Aorta (tissue), 5 donors: ENCODE measurements around the gene CARMIL3. TPM values are rescaled to one million over a fixed set of nuclear protein-coding genes. Genes with fewer than 3 reads are reported as not detected.
A peak's percentile ranks its signal among the peaks of the same experiment; 100 is the strongest.

Source experiments
- ATAC-seq: fragments of 200-7000 bp; cut with Tn5 transposase; one replicate; pipeline ENCODE4 v1.9.1; 2022; ENCODE audit warnings: moderate library complexity; ENCODE audit not compliant: low FRiP score
- DNase-seq, 2 donors: peaks; one replicate each; pipeline ENCODE4 v3.0.0-alpha.2; 2020
- H3K27ac ChIP-seq, 2 donors: one replicate each; pipeline ENCODE4 v1.5.1; 2013; ENCODE audit warnings: low read length in 2 of 2, mild to moderate bottlenecking in 2 of 2, moderate library complexity in 2 of 2, control low read depth in 1 of 2, inconsistent platforms in 1 of 2, low read depth in 1 of 2
- H3K27me3 ChIP-seq, 2 donors: one replicate each; pipeline ENCODE4 v1.6.1; 2013; ENCODE audit warnings: control low read depth in 1 of 2, low read length in 1 of 2, mild to moderate bottlenecking in 1 of 2, moderate library complexity in 1 of 2; ENCODE audit not compliant: insufficient read depth in 2 of 2, control insufficient read depth in 1 of 2
- H3K36me3 ChIP-seq, 2 donors: one replicate each; pipeline ENCODE4 v1.6.1; 2013; ENCODE audit warnings: control low read depth in 1 of 2, low read length in 1 of 2, mild to moderate bottlenecking in 1 of 2; ENCODE audit not compliant: insufficient read depth in 2 of 2, control insufficient read depth in 1 of 2
- H3K4me1 ChIP-seq, 2 donors: one replicate each; pipeline ENCODE4 v1.6.1; 2013; ENCODE audit warnings: low read length in 2 of 2, control low read depth in 1 of 2, mild to moderate bottlenecking in 1 of 2, moderate library complexity in 1 of 2; ENCODE audit not compliant: insufficient read depth in 2 of 2, control insufficient read depth in 1 of 2
- H3K4me3 ChIP-seq, 2 donors: one replicate each; pipeline ENCODE4 v1.5.1; 2013; ENCODE audit warnings: low read length in 2 of 2, control low read depth in 1 of 2, mild to moderate bottlenecking in 1 of 2
- H3K9me3 ChIP-seq: one replicate; pipeline ENCODE4 v1.6.1; 2013; ENCODE audit warnings: mild to moderate bottlenecking, low read length; ENCODE audit not compliant: control insufficient read depth
- WGBS, 2 donors: extraction: QIAGEN DNeasy Blood & Tissue Kit; methylation state at CpG; one replicate each; pipeline ENCODE4 v1.1.7; 2013; 5-methylcytosine and 5-hydroxymethylcytosine counted together
- intact Hi-C, 2 donors: fragments of 100-400 bp; cut with DNase I; formaldehyde crosslinking; loops; one replicate each; pipeline versions ENCODE4 v1.14.2 to v1.15.0; 2022
- polyA plus RNA-seq, 2 donors: library from polyadenylated mRNA; stranded (reverse); fragments of 200-250 nt; gene quantifications; one replicate each; pipeline ENCODE4 v1.2.3, GENCODE V29; 2013
- total RNA-seq, 2 donors: library from RNA; stranded (reverse); fragmentation: NEBNext Ultra II Directional; extraction: Animal tissue kit (Norgen Biotek cat#: 25700); gene quantifications; one replicate each; pipeline ENCODE4 v1.2.1, GENCODE V29; 2021
- donor health status: healthy with polysubstance abuse.
- donor health status: Bipolar disorder and iron deficiency.
- donor health status: DM: no; HTN: no; CAD: no.
- donor health status: DM: no; HTN: no; CAD: no.
- donor health status: DM: yes; HTN: yes; CAD: no.

Gene CARMIL3
- total and polyA plus RNA-seq, 4 donors: 0.24 to 0.43 (median 0.42) TPM; not detected in 1

- Histone ChIP-seq H3K4me3 (no peak overlapping the region), H3K27ac (peak overlapping the region in 1 of 2 donors; percentile 46), H3K36me3 (no peaks in the 10 kb centered on the region), H3K9me3 (no peaks in the 10 kb centered on the region), H3K27me3 (no peaks in the 10 kb centered on the region), H3K4me1 (no peaks in the 10 kb centered on the region)
- ATAC-seq (no peak), DNase-seq (peak in 1 of 2 donors; percentile 61)
- 79 to 82% methylated on average over 19 of the region's 19 CpGs for WGBS, 2 donors
- intact Hi-C loops: loop anchor here (5.0 kb wide), 1 partner anchor 81 kb away; no protein-coding TSS in a partner anchor
Observed at GRCh38 chr14:24093207-24093900, 41.5 kb downstream of the CARMIL3 start.

DNA sequence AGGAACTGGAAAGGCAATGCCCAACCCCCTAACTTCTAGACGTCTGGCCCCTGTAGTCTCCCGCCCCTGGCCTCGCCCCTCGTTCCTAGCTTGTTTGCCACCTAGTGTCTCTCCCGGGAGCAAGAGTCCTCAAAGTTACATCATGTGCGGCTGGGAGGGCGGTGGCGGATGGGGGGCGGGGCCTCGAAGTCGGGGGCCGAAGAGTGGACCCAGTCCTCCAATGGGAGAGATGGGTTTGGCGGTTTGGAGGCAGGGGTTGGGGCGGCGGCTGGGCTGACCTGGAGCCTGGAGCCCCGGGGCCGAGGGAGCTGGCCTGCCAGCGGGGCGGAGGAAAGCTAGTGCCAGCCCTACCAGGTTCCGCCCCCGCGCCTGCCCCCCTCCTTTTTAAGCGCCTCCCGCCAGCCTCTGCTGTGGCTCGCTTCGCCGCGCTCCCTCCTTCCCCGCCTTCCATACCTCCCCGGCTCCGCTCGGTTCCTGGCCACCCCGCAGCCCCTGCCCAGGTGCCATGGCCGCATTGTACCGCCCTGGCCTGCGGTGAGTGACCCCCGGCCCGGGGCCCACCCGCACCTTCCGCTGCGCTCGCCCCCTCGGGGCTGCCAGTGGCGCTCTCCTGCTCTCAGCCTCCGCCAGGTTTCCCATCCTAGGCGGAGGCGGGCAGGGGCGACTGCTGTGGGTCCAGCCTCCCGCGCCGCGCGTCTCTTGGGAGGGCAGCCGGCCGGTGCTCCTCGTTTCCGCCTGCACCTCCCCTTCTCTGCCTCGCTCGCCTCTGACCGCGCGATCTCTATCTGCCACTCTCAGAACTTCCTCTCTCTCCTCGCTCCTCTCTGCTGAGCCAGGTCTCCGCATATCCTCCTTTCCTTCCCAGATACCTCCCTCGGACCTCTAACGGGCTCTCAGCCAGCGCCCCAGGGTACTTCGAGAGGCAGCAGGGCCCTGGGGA is 42.4 kb downstream of the CARMIL3 start, which contains the start of gene PCK2:
PCK2 (plus strand) TSS at position 411 of the 940 bp plus-strand sequence; CDS start at position 506, 95 bp downstream.
- DNase-seq: peak; percentile 97
- Histone ChIP-seq H3K36me3 (no peaks in the 10 kb centered on the region), H3K4me3 (peak within 1 kb of the TSS; percentile 31 to 56), H3K27ac (peak within 1 kb of the TSS in 1 of 2 donors; percentile 46), H3K4me1 (no peaks in the 10 kb centered on the region), H3K27me3 (no peaks in the 10 kb centered on the region), H3K9me3 (no peaks in the 10 kb centered on the region)
- WGBS, 2 donors: 1% methylated on average over 49 to 68 of the region's 68 CpGs
- ATAC-seq: peak; percentile 95
- intact Hi-C loops: loop anchor here (1.0 to 5.0 kb wide), 2 partner anchors 14 to 82 kb away; no protein-coding TSS in a partner anchor

- H3K27ac ChIP-seq: peak overlapping the region in 1 of 2 donors; percentile 30
- intact Hi-C loops: loop anchor here (1.0 to 5.0 kb wide), 2 partner anchors 13 to 83 kb away; no protein-coding TSS in a partner anchor
- WGBS, 2 donors: 13 to 20% methylated on average over 14 of the region's 14 CpGs
- peak overlapping the region; percentile 31 to 56 for H3K4me3 ChIP-seq
- ATAC-seq (no peak), DNase-seq (peak in 1 of 2 donors; percentile 78)
- no peaks in the 10 kb centered on the region for H3K9me3 ChIP-seq
- no peaks in the 10 kb centered on the region for H3K36me3 ChIP-seq
- H3K27me3 ChIP-seq: no peaks in the 10 kb centered on the region
- no peaks in the 10 kb centered on the region for H3K4me1 ChIP-seq
Observed at GRCh38 chr14:24094841-24095270, 43.0 kb downstream of the CARMIL3 start.

DNA sequence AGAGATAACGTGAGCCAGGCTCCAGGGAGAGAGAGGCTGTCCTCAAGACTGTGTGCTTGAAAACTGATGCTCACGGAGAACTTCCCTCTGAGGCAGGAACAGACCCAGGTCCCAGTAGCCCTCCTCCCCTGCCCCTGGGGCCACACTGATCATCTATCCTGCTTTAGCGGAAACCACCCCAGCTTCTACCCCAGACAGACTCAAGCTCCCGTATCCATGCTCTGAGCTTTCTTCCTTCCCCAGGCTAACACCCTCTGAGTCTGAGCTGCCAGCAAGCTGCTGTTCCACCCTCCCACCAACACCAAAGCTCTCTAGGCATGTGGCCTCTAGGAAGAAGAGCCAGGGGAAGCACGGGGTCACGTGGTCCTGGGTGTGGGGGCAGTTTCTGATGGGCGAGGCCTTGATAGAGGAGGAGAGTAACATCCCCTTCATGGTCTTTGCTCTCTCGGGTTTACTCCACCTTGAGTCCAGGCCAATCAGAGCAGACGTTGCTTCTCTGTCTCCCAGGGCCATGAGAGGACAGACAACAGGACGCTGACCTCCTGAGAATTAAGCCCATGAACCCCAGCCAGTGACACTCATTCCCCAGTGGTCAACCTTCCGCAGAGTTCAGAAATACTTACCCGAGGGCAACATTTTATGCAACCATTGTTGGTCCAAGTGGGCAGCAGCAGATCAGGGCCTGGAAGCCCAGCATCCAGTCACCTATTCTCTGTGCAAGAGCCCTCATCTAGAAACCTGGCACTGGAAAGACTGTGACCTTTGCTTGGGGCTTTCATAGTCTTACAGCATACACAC is 43.7 kb downstream of the CARMIL3 start:
- Histone ChIP-seq H3K27me3 (no peaks in the 10 kb centered on the region), H3K4me1 (no peaks in the 10 kb centered on the region), H3K27ac (no peak overlapping the region), H3K36me3 (no peaks in the 10 kb centered on the region), H3K9me3 (no peaks in the 10 kb centered on the region), H3K4me3 (no peak overlapping the region)
- 72 to 73% methylated on average over 12 of the region's 12 CpGs for WGBS, 2 donors
- peak; percentile 78 to 83 for DNase-seq
- intact Hi-C loops: no loop called here
- no peak for ATAC-seq

DNA sequence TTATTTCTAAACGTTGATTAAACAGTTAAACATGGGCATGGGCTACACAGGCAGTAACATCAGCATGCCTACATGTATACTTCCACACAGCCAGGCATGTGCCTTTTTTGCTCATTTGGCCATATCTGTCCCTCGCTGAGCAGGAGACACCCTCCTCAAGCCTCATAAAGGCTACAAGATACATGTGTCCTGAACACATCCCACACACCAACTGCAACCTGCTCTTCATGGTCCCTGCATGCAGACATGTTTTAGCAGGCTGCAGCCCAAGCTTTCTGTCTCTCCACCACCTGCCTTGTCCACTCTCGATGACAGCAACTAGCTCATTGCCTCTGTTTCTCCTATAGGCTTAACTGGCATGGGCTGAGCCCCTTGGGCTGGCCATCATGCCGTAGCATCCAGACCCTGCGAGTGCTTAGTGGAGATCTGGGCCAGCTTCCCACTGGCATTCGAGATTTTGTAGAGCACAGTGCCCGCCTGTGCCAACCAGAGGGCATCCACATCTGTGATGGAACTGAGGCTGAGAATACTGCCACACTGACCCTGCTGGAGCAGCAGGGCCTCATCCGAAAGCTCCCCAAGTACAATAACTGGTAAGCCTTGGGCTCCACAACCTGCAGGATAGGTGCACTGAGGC is 44.9 kb downstream of the CARMIL3 start:
- intact Hi-C loops: no loop called here

GRCh38 chr14:24098229-24098926 is 46.6 kb downstream of the CARMIL3 start:
- intact Hi-C loops: no loop called here
- 94% methylated on average over 16 of the region's 16 CpGs for WGBS, 2 donors
- H3K4me1 ChIP-seq: no peaks in the 10 kb centered on the region
- H3K27me3 ChIP-seq: no peaks in the 10 kb centered on the region
- no peak for ATAC-seq
- H3K27ac ChIP-seq: no peak overlapping the region
- H3K9me3 ChIP-seq: no peaks in the 10 kb centered on the region
- DNase-seq: peak; percentile 37 to 73
- no peak overlapping the region for H3K4me3 ChIP-seq
- H3K36me3 ChIP-seq: no peaks in the 10 kb centered on the region

More for the DNA sequence above, 44.9 kb downstream of the CARMIL3 start:
- Histone ChIP-seq H3K27me3 (no peaks in the 10 kb centered on the region), H3K4me3 (no peak overlapping the region), H3K9me3 (no peaks in the 10 kb centered on the region), H3K27ac (no peak overlapping the region), H3K4me1 (no peaks in the 10 kb centered on the region), H3K36me3 (no peaks in the 10 kb centered on the region)
- DNase-seq (peak; percentile 38 to 39), ATAC-seq (no peak)
- WGBS, 2 donors: 92% methylated on average over 8 of the region's 8 CpGs

DNA sequence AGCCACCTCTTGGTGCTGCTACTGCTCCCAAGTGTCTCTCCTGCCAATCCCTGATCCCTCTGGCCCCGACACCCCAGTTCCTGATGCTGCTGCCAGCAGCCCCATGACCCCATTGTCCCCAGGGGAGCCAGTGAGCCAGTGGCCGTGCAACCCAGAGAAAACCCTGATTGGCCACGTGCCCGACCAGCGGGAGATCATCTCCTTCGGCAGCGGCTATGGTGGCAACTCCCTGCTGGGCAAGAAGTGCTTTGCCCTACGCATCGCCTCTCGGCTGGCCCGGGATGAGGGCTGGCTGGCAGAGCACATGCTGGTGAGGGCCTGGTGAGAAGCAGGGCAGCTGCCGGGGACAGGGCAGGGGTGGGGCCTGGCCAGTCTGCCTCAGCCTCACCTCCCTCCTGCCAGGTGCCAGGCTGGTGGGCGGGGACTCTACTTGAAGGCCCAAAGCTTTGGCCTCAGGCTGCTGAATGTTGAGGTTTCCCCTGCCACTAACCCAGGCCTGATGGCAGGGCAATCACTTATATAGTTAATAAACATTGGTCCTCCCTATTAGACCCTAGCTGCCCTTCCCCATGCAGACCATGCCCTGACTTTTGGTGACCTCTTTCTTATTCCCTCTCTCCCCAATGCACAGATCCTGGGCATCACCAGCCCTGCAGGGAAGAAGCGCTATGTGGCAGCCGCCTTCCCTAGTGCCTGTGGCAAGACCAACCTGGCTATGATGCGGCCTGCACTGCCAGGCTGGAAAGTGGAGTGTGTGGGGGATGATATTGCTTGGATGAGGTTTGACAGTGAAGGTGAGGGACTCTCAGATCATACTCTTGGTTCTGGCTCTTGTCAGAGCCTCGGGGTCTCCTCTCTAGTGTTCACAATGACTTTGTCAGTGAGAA is 47.4 kb downstream of the CARMIL3 start:
- H3K4me1 ChIP-seq: no peaks in the 10 kb centered on the region
- H3K27ac ChIP-seq: no peak overlapping the region
- H3K4me3 ChIP-seq: no peak overlapping the region
- intact Hi-C loops: no loop called here
- no peaks in the 10 kb centered on the region for H3K9me3 ChIP-seq
- WGBS, 2 donors: 85 to 87% methylated on average over 17 of the region's 17 CpGs
- H3K36me3 ChIP-seq: no peaks in the 10 kb centered on the region
- no peaks in the 10 kb centered on the region for H3K27me3 ChIP-seq
- no peak for ATAC-seq
- peak; percentile 38 to 72 for DNase-seq
